ENCODE results near the gene REN. TPM values are rescaled to one million over a fixed set of nuclear protein-coding genes. Genes with fewer than 3 reads are reported as not detected.

REN gene
- total and polyA plus RNA-seq, 9 of the 15 experiments (the other 6 are each of a cell fraction or from before 2014, with no cell fraction given) = 1.7 to 9.9 (median 3.1) TPM

DNA sequence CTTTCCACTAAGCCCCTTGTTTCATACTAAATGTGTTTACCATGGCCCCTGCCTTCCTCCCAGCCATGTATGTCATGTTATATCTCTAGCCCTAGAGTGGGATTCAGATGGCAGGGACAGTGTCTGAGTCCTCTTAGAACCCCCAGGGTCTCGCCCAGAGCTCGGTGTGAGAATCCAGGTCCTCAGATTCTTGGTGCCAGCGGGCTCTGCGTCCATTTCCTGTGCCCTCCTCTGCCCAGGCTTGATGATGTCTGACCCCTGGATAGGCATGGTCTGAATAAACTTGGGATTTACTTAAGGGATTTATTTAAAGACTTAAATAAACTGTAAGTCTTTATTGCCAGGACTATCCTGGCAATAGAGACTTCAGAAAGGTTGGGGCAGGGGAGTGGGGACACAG lies 36.3 kb upstream of the REN start:
- BruUV-seq (replicated peaks) = no TSS peak
- H3K79me2 ChIP-seq (ENCODE audit: control insufficient read depth, insufficient read depth, low read length) = no peaks in the 10 kb centered on the region
- ChIA-PET POLR2A (interaction anchor here (0.8 kb wide), 1 partner anchor 24 kb away, joined by 3 read pairs; no protein-coding TSS in a partner anchor), CTCF (ENCODE audit: low intra/inter-chr PET ratio) (no interaction called here)
- H2AFZ ChIP-seq (ENCODE audit: low read depth, low read length) = no peak overlapping the region
- no peak overlapping the region for H3K27ac ChIP-seq (ENCODE audit: extremely low read depth, low read depth, low read length)
- H3K4me3 ChIP-seq = no peak overlapping the region
- H3K4me1 ChIP-seq (replicated peaks in 1 of 2; ENCODE audit: control insufficient read depth in 2 of 2, insufficient read depth in 2 of 2, low read length in 2 of 2) = no peaks in the 10 kb centered on the region
- no peak overlapping the region for H3K4me2 ChIP-seq (ENCODE audit: insufficient read depth, low read length)
- 3% methylated on average over 4 of the region's 4 CpGs for WGBS (ENCODE audit: insufficient coverage, low coverage, missing lambda C conversion rate)
- no peak for DNase-seq (ENCODE audit: extremely low read depth in 1 of 4, low spot score in 3 of 4)
- H3K9me1 ChIP-seq (ENCODE audit: control insufficient read depth, insufficient read depth, low read length) = no peaks in the 10 kb centered on the region
- ATAC-seq = no peak
- no peaks in the 10 kb centered on the region for H4K20me1 ChIP-seq (replicated peaks; ENCODE audit: control insufficient read depth, insufficient read depth, low read length)
- peaks cover 21 to 70% of the 10 kb centered on the region in 2 experiments for H3K27me3 ChIP-seq (ENCODE audit: control insufficient read depth in 2 of 2, insufficient read depth in 2 of 2, low read length in 2 of 2)
- in situ Hi-C loops (cut with MboI) = no loop called here
- H3K36me3 ChIP-seq (ENCODE audit: control insufficient read depth, insufficient read depth, low read length) = no peaks in the 10 kb centered on the region
- H3K9me3 ChIP-seq (replicated peaks; ENCODE audit: control insufficient read depth, insufficient read depth, low read depth, low read length) = no peaks in the 10 kb centered on the region
- H3K9ac ChIP-seq (ENCODE audit: insufficient read depth in 1 of 2, low read depth in 2 of 2, low read length in 2 of 2) = no peak overlapping the region
- no peak for FAIRE-seq
- intact Hi-C loops (cut with micrococcal nuclease) = no loop called here
- TF ChIP-seq MTA1 (IDR thresholded peaks at IDR 0.05; ENCODE audit: borderline replicate concordance) = no peak
- no peak for TF ChIP-seq HCFC1 (IDR thresholded peaks at IDR 0.05; ENCODE audit: low read depth, low read length)
- no peak for TF ChIP-seq KAT2B (IDR thresholded peaks at IDR 0.05; ENCODE audit: low read depth, low read length)
- no peak for TF ChIP-seq GATAD2B (IDR thresholded peaks at IDR 0.05; ENCODE audit: borderline replicate concordance)
- TF ChIP-seq, protein P1, sequence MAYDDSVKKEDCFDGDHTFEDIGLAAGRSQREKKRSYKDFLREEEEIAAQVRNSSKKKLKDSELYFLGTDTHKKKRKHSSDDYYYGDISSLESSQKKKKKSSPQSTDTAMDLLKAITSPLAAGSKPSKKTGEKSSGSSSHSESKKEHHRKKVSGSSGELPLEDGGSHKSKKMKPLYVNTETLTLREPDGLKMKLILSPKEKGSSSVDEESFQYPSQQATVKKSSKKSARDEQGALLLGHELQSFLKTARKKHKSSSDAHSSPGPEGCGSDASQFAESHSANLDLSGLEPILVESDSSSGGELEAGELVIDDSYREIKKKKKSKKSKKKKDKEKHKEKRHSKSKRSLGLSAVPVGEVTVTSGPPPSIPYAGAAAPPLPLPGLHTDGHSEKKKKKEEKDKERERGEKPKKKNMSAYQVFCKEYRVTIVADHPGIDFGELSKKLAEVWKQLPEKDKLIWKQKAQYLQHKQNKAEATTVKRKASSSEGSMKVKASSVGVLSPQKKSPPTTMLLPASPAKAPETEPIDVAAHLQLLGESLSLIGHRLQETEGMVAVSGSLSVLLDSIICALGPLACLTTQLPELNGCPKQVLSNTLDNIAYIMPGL (CRISPR knock-in tag; IDR thresholded peaks at IDR 0.05) = no peak
- TF ChIP-seq, protein P2, sequence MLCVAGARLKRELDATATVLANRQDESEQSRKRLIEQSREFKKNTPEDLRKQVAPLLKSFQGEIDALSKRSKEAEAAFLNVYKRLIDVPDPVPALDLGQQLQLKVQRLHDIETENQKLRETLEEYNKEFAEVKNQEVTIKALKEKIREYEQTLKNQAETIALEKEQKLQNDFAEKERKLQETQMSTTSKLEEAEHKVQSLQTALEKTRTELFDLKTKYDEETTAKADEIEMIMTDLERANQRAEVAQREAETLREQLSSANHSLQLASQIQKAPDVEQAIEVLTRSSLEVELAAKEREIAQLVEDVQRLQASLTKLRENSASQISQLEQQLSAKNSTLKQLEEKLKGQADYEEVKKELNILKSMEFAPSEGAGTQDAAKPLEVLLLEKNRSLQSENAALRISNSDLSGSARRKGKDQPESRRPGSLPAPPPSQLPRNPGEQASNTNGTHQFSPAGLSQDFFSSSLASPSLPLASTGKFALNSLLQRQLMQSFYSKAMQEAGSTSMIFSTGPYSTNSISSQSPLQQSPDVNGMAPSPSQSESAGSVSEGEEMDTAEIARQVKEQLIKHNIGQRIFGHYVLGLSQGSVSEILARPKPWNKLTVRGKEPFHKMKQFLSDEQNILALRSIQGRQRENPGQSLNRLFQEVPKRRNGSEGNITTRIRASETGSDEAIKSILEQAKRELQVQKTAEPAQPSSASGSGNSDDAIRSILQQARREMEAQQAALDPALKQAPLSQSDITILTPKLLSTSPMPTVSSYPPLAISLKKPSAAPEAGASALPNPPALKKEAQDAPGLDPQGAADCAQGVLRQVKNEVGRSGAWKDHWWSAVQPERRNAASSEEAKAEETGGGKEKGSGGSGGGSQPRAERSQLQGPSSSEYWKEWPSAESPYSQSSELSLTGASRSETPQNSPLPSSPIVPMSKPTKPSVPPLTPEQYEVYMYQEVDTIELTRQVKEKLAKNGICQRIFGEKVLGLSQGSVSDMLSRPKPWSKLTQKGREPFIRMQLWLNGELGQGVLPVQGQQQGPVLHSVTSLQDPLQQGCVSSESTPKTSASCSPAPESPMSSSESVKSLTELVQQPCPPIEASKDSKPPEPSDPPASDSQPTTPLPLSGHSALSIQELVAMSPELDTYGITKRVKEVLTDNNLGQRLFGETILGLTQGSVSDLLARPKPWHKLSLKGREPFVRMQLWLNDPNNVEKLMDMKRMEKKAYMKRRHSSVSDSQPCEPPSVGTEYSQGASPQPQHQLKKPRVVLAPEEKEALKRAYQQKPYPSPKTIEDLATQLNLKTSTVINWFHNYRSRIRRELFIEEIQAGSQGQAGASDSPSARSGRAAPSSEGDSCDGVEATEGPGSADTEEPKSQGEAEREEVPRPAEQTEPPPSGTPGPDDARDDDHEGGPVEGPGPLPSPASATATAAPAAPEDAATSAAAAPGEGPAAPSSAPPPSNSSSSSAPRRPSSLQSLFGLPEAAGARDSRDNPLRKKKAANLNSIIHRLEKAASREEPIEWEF (CRISPR knock-in tag; IDR thresholded peaks at IDR 0.05) = no peak
- no peak for TF ChIP-seq STAT5A (IDR thresholded peaks at IDR 0.05; ENCODE audit: borderline replicate concordance, low read length)
- TF ChIP-seq, protein P3, sequence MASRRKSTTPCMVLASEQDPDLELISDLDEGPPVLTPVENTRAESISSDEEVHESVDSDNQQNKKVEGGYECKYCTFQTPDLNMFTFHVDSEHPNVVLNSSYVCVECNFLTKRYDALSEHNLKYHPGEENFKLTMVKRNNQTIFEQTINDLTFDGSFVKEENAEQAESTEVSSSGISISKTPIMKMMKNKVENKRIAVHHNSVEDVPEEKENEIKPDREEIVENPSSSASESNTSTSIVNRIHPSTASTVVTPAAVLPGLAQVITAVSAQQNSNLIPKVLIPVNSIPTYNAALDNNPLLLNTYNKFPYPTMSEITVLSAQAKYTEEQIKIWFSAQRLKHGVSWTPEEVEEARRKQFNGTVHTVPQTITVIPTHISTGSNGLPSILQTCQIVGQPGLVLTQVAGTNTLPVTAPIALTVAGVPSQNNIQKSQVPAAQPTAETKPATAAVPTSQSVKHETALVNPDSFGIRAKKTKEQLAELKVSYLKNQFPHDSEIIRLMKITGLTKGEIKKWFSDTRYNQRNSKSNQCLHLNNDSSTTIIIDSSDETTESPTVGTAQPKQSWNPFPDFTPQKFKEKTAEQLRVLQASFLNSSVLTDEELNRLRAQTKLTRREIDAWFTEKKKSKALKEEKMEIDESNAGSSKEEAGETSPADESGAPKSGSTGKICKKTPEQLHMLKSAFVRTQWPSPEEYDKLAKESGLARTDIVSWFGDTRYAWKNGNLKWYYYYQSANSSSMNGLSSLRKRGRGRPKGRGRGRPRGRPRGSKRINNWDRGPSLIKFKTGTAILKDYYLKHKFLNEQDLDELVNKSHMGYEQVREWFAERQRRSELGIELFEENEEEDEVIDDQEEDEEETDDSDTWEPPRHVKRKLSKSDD (conservative IDR thresholded peaks at IDR 0.05; ENCODE audit: low read length) = no peak
- no peak for TF ChIP-seq PHF8 (IDR thresholded peaks at IDR 0.05; ENCODE audit: borderline replicate concordance, low read length)
- no peak for TF ChIP-seq LARP7 (IDR thresholded peaks at IDR 0.05)
- TF ChIP-seq HDAC1 (IDR thresholded peaks at IDR 0.05) = no peak
- TF ChIP-seq ZBTB7A (IDR thresholded peaks at IDR 0.05; ENCODE audit: borderline replicate concordance, control insufficient read depth, low read depth, low read length) = no peak

Data from K562 (cell line).